Measurements from ENCODE around the gene DARS1.
A peak's percentile ranks its signal among the peaks of the same experiment; 100 is the strongest.
"Not testable (repeated sequence)": the region's sequence is repeated elsewhere in the genome, so short reads cannot be mapped to it uniquely, and the experiment has no call there.

DARS1 gene

DNA sequence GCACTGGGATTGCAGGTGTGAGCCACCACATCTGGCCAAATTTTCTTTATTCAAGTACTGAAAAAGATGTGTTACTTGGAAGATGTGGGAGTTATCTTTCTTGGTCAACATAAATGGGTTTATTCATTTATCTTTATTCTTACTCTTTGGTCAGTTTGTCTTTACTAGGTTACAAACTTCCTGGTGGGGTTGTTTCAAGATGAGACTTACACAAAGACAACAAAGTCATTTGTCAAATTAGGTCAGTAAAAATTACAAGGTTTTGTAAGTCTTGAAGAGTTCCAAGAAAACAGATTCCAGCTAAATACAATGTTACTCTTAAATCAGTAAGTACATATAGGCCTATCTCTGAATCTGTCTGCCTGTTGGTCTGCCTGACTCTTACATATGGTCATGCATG, 48.9 kb downstream of the DARS1 start:
- DNase-seq: no peak

DNA sequence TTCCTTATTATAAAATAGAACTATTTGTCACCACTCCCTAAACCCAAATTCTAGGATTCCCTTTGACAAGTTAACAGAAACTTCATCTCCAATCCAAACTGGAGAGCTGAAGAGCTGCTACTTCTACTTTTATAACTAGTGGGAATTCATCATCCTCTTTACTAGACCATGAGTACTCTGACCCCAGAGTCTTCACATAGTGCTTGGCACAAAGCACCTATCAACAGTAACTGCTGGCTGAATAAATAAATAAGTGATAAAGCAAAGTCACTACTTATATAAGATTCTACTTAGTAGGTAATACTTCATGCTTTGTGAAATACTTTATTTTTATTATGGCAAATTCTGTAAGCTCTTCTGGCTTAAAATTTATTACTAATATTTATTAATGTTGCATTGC, 49.5 kb downstream of the DARS1 start:
- no peak for DNase-seq

DNA sequence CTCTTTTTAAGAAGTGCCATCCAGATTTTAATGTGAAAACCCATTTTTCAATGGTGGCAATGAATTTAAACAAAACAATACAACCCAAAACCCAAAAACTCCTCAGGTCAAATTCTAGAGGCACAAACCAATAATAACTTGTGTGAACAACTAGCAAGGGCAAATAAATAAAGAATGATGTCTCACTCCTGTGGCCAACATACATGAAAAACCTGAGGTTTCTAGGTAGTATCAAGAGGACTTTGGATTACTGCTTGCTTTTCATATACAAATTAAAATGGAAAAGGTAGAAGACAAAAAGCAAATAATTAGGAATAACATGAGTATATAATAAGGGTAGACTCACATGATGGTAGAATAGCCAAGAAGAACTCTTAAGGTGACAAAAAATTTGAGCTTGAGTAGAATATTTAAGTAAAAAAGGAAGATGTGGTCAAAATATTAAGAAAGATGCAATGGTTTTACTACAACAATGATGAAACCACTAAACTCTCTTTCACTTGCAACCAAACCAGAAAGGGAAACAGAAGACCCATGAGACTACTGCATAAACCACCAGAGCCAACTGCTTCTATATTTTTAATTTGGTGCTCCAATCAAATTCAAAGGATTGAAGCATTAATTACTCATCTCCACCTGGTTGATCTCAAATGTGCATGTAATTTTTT, 53.5 kb downstream of the DARS1 start:
- peak; percentile 72 for DNase-seq

DNA sequence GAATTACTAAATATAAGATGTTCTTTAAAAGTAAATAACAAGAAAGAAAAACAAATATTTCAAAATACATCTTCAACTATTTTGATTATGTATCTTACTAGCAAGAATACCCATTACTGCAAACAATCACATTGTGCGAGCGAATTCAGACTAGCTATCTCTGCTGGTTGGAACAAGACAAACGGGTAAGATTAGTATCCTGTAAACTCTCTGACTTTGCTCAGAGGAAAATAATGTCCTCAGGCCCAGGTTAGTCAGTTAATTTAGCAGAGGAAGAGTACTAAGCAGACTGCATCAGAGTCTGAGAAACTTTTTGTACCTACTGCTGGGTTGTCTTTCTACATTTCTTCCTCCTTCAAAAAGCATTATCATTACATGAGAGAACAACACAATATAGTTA, 58.8 kb downstream of the DARS1 start:
- DNase-seq: no peak

DNA sequence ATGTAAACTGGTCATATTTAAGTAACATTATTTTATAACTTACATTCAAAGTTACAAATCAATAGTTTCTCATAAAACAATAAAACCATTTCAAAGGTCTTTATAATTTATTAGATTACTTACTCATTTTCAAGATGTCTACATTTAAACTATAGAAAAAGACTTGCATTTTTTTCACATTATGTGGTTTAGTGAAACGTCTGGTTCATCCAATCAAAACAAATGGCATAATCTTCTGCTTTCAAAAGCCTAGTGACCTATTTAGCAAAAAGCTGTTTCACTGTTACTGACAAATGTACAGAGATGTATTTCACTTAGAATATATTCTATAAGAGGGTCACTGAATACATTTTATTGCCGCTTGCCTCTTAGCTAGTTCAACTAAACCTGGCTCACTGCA, 59.9 kb downstream of the DARS1 start:
- no peak for DNase-seq

DNA sequence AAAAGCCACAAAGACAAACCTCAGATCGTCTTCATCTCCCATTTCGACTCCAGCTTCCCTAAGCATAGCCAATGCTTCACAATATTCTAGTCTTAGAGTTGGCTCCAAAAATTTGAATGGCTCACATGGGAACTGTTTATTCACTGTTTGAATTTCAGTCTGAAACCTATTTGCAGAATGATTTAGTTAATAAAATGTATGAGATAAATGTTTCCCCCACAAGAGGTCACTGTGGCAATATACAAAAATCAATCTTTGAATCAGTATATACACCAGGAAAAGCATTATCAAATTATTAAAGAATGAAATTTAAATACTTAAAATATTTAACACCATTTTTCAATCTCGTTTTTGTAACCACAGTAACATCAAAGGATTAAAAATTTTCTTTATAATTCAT, 69.2 kb downstream of the DARS1 start:
- DNase-seq: peak; percentile 76

DNA sequence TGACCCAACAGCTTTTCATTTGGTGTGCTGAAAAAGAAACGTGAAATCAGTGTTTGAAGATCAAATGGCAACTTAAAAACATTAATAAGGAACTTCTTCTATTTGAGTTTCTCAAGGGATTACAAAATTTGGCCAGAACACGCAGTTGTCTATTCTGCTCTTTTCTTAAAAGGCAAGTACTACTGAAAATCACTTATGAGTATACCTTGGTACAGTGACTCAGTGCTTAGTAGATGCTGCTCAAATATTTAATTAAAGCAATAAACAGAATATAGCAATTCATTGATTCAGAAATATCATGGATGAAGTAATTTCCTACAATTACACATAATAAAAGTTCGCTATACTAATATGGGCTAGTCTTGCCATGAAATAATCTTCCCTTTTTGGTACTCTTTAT, 70.9 kb downstream of the DARS1 start:
- DNase-seq: no peak

DNA sequence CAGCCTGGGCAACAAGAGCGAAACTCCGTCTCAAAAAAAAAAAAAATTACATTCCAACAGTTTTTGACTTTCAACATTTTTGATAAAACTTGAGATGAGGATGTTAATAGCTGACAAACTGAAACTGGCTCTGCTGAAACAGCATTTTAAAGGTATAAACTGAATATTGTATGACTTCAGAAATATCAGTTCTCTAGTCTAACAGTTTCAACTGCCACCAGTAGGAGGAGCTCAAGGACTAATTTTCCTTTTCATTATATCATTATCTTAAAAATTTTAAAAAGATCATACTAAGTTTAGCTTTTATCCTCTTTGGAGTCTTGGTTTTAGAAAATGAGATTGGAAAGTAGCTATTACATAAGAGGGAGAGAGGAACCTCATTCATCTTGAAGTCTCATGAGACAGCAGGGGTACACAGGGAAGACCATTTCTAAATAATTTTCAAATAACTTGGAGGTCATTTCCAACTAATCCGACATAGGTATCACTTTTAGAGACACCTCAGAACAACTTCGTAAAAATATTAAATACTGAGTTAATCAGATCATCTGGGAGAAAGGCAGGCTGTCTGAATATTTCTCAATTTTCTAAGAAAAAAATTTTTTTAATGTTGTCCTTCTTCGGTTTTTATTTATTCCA, 71.6 kb downstream of the DARS1 start:
- DNase-seq: peak; percentile 82

DNA sequence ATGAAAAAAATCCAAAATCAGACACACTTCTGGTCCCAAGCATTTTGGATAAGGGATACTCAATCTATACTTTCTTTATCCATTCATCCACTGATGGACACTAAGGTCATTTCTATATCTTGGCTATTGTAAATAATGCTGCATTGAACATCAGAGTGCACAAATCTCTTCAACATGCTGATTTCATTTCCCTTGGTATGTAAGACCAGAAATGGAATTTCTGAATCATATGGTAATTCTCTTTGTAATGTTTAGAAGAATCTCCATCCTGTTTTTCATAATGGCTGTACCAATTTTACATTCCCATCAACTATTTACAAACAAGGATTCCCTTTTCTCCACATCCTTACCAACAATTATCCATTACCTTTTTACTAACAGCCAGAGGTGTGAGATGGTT, 75.5 kb downstream of the DARS1 start:
- DNase-seq: no peak

DNA sequence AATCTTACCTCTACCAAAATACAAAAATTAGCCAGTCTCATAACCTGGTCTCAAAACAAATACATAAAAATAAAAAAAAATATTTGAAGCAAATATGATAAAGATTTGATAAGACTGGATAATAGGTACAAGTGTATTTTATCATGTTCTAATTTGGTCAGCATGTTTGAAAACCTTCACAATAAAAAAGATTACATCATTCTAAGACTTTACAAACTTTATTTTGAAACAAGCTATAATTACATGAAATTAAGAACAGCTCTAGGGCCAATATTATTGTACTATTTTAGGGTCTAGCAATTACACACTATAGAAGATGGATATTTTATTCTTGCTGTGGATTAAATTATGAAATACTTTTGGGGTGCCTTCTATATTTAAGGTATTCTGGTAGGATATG, 79.7 kb downstream of the DARS1 start:
- DNase-seq: no peak

DNA sequence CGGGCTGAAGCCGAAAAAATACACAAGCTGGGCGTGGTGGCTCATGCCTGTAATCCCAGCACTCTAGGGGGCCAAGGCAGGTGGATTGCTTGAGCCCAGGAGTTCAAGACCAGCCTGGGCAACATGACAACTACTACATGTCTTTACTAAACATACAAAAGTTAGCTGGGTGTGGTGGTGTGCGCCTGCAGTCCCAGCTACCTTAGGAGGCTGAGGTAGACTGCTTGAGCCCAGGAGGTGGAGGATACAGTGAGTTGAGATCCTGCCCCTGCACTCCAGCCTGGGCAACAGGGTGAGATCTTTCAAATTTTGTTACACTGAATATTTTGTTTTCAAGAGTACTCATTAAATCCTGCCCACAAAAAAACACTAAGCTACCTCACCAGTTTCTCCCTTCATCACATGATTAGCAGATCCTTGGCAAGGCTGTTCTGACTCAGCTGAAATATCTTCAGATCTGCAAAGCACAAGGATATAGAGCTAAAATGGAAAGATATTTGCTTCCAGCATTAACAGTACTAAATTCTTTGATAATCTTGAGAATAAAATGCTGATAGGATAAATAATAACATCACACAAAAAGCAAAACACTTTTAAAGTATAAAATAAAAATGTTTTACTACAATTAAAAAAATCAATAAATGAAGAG, 81.0 kb downstream of the DARS1 start:
- peak; percentile 55 for DNase-seq

DNA sequence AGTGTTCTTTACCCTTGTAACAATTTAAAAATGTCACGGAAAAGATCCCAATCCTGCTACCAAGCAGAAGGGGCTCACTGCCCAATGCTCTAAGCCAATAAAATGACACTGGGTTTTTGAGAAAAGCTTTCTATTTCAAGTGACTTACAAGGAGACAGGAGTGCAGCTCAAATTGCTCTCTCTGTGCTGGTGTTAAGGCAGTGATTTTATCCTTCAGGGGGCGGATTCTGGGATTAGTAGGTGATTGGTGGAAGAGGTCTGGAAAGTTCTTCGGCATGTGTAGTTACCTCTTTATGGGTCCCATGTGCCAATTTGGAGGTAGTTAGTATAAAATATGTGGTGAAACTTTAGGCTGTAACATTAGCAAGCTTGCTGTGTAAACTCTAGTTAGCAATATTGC, 81.8 kb downstream of the DARS1 start:
- DNase-seq: no peak

DNA sequence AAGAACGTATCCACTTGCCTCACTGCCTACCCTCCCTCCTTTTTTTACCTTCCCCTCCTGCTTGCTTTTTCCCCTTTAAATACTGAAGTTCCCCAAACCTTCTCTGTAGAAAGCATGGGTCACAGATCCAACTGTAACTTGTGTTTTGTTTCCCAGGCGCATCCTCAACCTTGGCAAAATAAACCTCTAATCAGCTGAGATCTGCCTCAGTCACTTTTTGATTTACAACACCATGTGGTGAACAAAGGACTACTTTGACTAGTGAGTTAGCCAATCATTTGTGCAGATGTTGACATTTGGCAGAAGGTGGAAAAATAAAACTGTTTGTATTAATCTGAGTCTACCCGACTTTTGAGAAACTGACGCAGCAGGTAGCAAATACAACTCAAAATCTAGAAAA, 85.9 kb downstream of the DARS1 start:
- DNase-seq: no peak

DNA sequence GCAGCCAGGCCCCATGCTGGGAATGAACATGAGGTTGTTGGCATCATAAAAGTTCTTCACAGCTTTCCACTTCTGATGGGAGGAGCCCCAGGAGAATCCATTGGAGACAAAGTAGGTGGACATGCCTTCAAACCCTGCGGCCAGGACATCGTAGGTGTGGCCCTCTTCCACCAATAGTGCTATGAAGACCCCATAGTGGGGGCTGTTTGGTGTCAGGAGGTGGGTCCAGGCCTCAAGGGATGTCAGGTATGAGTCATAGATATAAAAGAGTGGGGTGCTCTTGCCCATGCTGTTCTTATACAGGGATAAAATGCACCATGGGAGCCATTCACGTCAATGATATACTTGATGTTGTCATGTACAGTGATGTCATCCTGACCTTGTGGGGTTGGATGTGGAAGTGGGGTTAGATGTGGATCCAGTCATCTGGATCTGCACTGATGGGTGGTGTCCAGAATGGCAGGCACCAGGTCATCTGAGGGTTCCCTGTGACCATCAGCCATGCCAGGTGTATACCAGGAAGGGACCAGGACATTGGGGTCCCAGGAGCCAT, 87.1 kb downstream of the DARS1 start:
- no peak for DNase-seq

DNA sequence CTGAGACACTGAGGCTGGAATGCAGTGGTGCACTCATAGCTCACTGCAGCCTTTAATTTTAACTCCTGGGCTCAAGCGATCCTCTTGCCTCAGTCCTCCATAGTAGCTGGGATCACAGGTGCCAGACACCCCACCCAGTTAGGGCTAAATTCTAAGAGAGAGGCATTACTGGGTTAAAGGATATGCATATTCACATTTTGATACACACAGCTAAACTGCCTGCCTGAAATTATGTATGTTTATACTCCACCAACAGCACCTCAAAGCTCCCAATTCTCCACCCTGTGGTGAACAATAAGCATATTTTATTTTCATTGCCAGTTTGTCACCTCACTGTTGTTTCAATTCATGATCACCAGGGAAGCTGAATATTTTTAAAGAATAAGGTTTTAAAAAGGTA, 90.5 kb downstream of the DARS1 start:
- no peak for DNase-seq

DNA sequence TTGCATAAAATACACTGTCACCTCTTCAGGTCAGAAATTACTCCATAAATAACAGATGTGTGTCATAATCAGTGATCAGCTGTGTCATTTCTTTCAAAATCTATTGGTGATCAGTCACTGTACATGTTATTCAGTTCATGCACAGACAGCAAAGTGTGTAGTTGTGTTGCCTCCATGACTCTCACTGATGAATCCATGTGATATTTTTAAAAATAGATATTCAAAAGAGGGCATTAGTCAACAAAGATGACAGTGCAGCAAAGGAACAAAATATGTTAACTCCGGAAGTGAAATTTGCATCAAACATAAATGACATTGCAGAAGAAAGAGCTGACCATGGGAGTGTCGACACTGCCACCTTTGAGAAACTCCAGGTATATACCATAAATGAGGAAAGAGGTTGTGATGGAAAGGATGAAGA, 92.0 kb downstream of the DARS1 start:
- DNase-seq: no peak

DNA sequence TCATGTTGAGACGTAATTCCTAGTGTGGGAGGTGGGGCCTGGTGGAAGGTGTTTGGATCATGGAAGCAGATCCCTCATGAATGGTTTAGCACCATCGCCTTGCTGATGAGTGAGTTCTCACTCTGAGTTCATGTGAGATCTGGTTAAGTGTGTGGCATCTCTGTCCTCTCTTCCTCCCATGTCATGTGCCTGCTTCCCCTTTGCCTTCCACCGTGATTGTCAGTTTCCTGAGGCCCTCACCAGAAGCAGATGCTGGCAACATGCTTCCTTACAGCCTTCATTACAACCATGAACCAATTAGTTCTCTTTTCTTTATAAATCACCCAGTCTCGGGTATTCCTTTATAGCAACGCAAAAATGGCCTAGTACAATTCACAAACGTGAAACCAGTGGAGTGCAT, 94.6 kb downstream of the DARS1 start:
- DNase-seq: peak; percentile 63

DNA sequence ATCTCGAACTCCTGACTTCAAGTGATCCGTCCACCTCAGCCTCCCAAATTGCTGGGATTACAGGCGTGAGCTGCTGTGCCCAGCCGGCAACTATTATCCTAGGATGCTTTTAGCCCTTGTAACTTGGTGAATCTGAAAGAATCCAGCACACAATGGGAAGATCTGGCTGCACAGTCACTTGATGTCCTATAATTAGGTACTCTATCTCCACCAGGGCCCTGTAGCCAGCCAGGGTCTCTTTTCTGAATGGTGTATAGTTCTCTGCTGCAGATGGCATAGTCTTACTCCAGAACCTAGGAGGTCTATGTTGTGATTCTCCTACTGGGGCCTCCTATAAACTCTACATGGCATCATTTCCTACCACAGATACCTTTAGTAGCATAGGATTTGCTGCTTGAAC, 95.3 kb downstream of the DARS1 start:
- no peak for DNase-seq

DNA sequence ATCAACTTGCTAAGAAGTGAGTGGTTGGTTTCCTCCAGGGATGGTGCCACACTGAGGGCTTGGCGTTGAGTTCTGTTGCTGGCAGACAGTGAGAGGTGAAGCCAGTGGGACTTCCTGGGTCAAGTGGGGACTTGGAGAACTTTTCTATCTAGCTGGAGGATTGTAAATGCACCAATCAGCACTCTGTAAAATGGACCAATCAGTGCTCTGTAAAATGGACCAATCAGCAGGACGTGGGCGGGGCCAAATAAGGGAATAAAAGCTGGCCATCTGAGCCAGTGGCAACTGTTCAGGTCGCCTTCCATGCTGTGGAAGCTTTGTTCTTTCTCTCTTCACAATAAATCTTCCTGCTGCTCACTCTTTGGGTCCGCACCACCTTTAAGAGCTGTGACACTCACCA, 96.8 kb downstream of the DARS1 start:
- DNase-seq: not testable (repeated sequence)

DNA sequence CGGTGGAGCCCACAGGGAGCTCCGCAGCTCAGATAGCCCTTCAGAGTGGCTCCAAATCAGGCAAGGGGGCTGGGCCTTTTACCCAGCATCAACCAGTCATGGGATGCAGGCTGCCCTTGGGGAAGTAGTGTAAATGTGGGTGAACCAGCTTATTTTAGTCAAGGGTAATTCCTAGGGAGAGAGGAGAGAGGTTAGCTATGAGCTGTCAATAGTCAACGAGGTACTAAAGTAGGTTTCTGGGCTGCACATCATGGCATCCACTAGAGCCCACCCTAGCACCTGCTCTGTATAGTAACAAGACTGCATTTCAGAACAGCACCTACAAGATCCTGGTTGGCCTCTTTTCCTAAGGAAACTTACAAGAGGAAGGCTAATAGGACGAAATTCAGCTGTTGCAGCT, 99.7 kb downstream of the DARS1 start:
- DNase-seq: no peak

DNA sequence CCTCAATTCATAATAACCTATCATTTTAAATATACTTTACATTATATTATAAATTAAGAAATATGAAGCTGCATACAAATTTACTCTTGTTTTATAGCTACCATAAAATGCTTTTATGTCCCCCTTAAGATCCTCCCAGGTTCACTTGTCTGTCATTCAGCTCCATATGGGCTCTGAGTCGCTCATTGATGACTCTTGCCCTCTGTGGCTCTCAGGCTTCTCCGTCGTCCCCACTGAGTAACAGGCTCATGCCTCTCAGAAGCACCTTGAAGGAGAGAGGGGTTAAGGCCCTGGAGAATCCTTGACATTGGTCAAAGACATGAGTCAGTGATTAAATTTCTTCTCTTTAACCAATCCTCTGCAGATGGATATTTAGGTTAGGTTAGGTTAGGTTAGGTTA, 103.0 kb downstream of the DARS1 start:
- DNase-seq: no peak

DNA sequence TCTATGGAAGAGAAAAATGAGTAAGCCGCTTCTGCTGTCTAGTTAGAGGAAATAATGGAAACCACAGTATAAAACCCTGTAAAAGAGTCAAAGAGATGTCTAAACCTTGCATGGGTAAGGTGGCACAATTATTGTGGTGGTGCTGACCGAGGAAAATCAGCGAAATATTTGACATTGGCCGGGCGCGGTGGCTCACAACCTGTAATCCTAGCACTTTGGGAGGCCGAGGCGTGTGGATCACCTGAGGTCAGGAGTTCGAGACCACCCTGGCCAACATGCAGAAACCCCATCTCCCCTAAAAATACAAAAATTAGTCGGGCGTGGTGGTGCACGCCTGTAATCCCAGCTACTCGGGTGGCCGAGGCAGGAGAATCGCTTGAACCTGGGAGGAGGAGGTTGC, 108.7 kb downstream of the DARS1 start:
- not testable (repeated sequence) for DNase-seq

DNA sequence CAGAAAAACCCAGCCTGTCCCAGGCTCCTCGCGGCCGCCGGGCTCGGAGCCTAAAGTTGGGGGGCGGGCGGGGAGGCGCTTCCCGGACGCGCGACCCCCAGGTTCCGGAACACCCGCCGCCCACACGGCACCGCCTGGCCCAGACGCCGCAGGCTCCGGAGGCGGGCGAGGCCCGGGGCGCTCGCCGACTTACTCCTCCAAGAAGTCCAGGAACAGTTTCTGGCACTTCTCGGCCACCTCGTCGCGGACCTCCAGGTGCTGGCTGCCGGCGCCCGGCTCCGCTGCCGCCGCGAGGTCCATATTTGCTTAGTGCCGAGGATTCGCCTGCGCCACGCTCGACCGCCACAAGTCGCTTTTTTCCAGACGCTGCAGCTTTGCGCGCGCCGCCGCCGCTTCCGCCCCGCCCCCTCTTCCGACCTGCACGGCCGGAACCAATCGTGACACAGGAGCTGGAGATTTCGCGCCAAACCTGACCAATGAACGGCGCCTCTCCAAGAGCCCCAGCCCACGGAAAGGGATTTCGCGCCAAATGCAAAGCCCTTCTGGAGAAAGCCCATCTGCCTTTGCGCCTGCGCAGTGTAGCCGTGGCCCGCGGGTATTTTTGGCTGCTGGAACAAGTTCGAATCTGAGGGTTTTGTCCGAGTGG, 109.2 kb downstream of the DARS1 start, which contains the start of gene MCM6:
Gene MCM6, minus strand, starts transcription at position 378 of the 646 bp plus-strand sequence. Its CDS starts 78 bp downstream, at position 300.
- peak; percentile 100 for DNase-seq
